ENCODE data around the gene XPO6. TPM values are rescaled to one million over a fixed set of nuclear protein-coding genes. Genes with fewer than 3 reads are reported as not detected.

Gene XPO6
- total RNA-seq, 1 donor from 2014 or later, result 232 TPM

- Mint-ChIP-seq H3K4me1 (ENCODE audit: low read depth, unreplicated experiment) (peaks cover 11% of the 10 kb centered on the region), H3K27me3 (ENCODE audit: unreplicated experiment) (no peaks in the 10 kb centered on the region), H3K9me3 (ENCODE audit: unreplicated experiment) (no peaks in the 10 kb centered on the region), H3K36me3 (ENCODE audit: unreplicated experiment) (no peaks in the 10 kb centered on the region), H3K27ac (ENCODE audit: unreplicated experiment) (peak overlapping the region; percentile 5), H3K4me3 (ENCODE audit: unreplicated experiment) (no peak overlapping the region)
- DNase-seq, result no peak
- TF ChIP-seq, protein P1, sequence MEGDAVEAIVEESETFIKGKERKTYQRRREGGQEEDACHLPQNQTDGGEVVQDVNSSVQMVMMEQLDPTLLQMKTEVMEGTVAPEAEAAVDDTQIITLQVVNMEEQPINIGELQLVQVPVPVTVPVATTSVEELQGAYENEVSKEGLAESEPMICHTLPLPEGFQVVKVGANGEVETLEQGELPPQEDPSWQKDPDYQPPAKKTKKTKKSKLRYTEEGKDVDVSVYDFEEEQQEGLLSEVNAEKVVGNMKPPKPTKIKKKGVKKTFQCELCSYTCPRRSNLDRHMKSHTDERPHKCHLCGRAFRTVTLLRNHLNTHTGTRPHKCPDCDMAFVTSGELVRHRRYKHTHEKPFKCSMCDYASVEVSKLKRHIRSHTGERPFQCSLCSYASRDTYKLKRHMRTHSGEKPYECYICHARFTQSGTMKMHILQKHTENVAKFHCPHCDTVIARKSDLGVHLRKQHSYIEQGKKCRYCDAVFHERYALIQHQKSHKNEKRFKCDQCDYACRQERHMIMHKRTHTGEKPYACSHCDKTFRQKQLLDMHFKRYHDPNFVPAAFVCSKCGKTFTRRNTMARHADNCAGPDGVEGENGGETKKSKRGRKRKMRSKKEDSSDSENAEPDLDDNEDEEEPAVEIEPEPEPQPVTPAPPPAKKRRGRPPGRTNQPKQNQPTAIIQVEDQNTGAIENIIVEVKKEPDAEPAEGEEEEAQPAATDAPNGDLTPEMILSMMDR (IDR thresholded peaks at IDR 0.05; ENCODE audit: partially characterized antibody, unreplicated experiment), result no peak
Observed at GRCh38 chr16:28191364-28191960, 20.3 kb downstream of the XPO6 start.

GRCh38 chr16:28189245-28189644, 22.5 kb downstream of the XPO6 start:
- Mint-ChIP-seq H3K27me3 (ENCODE audit: unreplicated experiment) (no peaks in the 10 kb centered on the region), H3K27ac (ENCODE audit: unreplicated experiment) (no peak overlapping the region), H3K36me3 (ENCODE audit: unreplicated experiment) (peaks cover 7% of the 10 kb centered on the region), H3K4me1 (ENCODE audit: low read depth, unreplicated experiment) (peaks cover 6% of the 10 kb centered on the region), H3K4me3 (ENCODE audit: unreplicated experiment) (no peak overlapping the region), H3K9me3 (ENCODE audit: unreplicated experiment) (no peaks in the 10 kb centered on the region)
- no peak for DNase-seq
- TF ChIP-seq, protein P1 (IDR thresholded peaks at IDR 0.05; ENCODE audit: partially characterized antibody, unreplicated experiment), result no peak

- TF ChIP-seq, protein P1 (IDR thresholded peaks at IDR 0.05; ENCODE audit: partially characterized antibody, unreplicated experiment), result no peak
- no peaks in the 10 kb centered on the region for H3K27me3 Mint-ChIP-seq (ENCODE audit: unreplicated experiment)
- no peak overlapping the region for H3K27ac Mint-ChIP-seq (ENCODE audit: unreplicated experiment)
Observed at GRCh38 chr16:28188085-28188916, 23.5 kb downstream of the XPO6 start.

DNA sequence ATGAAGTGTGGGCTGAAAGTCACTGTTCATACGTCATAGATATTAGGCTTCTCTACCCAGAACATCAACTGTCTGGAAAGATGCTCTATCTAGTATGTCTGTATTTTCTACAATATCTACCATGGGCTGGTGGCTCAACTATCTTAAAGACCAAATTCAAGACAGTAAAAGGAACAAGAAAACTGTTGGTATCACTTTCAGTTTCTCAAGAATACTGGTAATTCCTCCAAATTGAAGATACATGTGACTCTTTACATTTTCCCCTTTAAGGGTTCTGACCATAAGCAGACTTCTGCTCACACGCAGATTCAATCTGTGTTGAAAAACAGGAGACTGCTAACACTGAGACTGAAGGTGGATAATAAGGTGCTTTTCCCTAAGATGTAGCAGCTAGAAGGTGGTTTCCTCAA, 24.2 kb downstream of the XPO6 start:
- H3K9me3 Mint-ChIP-seq (ENCODE audit: unreplicated experiment), result no peaks in the 10 kb centered on the region
- peaks cover 9% of the 10 kb centered on the region for H3K36me3 Mint-ChIP-seq (ENCODE audit: unreplicated experiment)
- H3K27me3 Mint-ChIP-seq (ENCODE audit: unreplicated experiment), result no peaks in the 10 kb centered on the region
- peaks cover 10% of the 10 kb centered on the region for H3K4me1 Mint-ChIP-seq (ENCODE audit: low read depth, unreplicated experiment)
- H3K27ac Mint-ChIP-seq (ENCODE audit: unreplicated experiment), result no peak overlapping the region
- no peak overlapping the region for H3K4me3 Mint-ChIP-seq (ENCODE audit: unreplicated experiment)
- no peak for DNase-seq
- TF ChIP-seq, protein P1 (IDR thresholded peaks at IDR 0.05; ENCODE audit: partially characterized antibody, unreplicated experiment), result no peak

More at GRCh38 chr16:28188085-28188916, 23.5 kb downstream of the XPO6 start:
- Mint-ChIP-seq H3K36me3 (ENCODE audit: unreplicated experiment) (peaks cover 9% of the 10 kb centered on the region), H3K4me3 (ENCODE audit: unreplicated experiment) (no peak overlapping the region), H3K4me1 (ENCODE audit: low read depth, unreplicated experiment) (peaks cover 10% of the 10 kb centered on the region), H3K9me3 (ENCODE audit: unreplicated experiment) (no peaks in the 10 kb centered on the region)
- DNase-seq, result no peak

DNA sequence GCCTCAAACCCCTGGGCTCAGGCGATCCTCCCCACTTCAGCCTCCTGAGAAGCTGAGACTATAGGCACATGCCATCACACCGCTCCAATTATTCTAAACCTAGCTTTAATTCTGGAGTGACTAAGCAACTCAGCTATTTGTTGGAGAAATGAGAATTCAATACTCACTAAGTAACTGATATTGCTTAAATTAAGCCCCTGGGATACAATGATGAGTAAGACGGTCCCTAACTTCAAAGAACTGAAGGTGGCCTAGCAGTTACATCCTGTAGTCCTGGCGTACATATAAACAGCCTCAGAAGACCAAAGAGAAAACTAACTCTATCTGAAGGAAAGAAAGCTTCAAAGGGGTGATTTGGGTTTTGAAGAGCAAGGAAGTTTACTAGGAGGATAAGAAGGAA, 25.0 kb downstream of the XPO6 start:
- TF ChIP-seq, protein P1 (IDR thresholded peaks at IDR 0.05; ENCODE audit: partially characterized antibody, unreplicated experiment), result no peak
- DNase-seq, result no peak
- H3K27me3 Mint-ChIP-seq (ENCODE audit: unreplicated experiment), result no peaks in the 10 kb centered on the region
- no peak overlapping the region for H3K4me3 Mint-ChIP-seq (ENCODE audit: unreplicated experiment)
- H3K9me3 Mint-ChIP-seq (ENCODE audit: unreplicated experiment), result no peaks in the 10 kb centered on the region
- peaks cover 9% of the 10 kb centered on the region for H3K36me3 Mint-ChIP-seq (ENCODE audit: unreplicated experiment)
- no peak overlapping the region for H3K27ac Mint-ChIP-seq (ENCODE audit: unreplicated experiment)
- peaks cover 16% of the 10 kb centered on the region for H3K4me1 Mint-ChIP-seq (ENCODE audit: low read depth, unreplicated experiment)
